Measurements from ENCODE around the gene ALDH1A1. TPM values are rescaled to one million over a fixed set of nuclear protein-coding genes. Genes with fewer than 3 reads are reported as not detected.

ALDH1A1 gene
- total RNA-seq, 4 donors from 2014 or later, result 2.9 to 56.6 (median 27.5) TPM

DNA sequence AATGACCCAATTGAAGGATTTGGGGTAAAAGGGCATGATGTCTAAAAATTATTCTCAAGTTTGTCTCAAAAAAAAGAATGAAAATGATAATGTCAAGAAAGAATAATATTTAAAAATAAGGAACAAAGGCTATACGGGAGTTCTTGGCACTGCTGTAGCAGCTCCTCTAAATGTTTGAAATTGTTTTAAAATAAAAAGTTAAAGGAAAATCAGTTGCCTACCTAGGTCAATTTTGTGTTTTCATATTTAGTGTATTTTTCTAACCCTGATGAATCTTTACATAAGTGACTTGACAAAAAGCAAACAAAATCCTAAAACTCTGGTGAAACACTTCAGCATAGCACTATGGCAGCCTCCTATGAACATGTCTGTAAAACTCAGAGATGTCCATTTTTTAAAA lies 56.4 kb downstream of the ALDH1A1 start:
- no peak for DNase-seq
- H3K9me3 ChIP-seq, result no peaks in the 10 kb centered on the region
- H3K27ac ChIP-seq, result no peak overlapping the region
- no peak overlapping the region for H3K4me3 ChIP-seq
- intact Hi-C loops (cut with DNase I), result no loop called here
- no peaks in the 10 kb centered on the region for H3K4me1 ChIP-seq
- no peaks in the 10 kb centered on the region for H3K36me3 ChIP-seq
- TF ChIP-seq, protein P1, sequence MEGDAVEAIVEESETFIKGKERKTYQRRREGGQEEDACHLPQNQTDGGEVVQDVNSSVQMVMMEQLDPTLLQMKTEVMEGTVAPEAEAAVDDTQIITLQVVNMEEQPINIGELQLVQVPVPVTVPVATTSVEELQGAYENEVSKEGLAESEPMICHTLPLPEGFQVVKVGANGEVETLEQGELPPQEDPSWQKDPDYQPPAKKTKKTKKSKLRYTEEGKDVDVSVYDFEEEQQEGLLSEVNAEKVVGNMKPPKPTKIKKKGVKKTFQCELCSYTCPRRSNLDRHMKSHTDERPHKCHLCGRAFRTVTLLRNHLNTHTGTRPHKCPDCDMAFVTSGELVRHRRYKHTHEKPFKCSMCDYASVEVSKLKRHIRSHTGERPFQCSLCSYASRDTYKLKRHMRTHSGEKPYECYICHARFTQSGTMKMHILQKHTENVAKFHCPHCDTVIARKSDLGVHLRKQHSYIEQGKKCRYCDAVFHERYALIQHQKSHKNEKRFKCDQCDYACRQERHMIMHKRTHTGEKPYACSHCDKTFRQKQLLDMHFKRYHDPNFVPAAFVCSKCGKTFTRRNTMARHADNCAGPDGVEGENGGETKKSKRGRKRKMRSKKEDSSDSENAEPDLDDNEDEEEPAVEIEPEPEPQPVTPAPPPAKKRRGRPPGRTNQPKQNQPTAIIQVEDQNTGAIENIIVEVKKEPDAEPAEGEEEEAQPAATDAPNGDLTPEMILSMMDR (IDR thresholded peaks at IDR 0.05), result no peak
- H3K27me3 ChIP-seq, result no peaks in the 10 kb centered on the region
- 89 to 93% methylated on average over 1 of the region's 1 CpG for WGBS, 2 donors

DNA sequence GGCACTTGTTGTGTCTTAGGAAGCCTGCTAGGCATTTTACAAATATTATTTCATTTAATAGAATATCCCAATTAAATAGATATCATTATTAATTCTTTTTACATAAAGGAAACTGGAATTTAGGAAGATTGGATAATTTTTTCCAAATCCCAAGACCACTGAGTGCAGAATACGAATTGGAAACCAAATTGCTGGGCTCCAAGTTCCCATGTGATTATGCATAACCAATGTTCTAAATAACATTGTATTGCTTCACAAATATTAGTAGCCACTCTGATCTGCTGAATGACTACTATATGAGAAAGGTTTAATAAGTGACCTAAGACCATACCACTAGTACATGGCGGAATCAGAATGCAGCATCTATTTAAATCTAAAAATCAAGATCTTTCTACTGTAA lies 57.7 kb downstream of the ALDH1A1 start:
- Histone ChIP-seq H3K27ac (no peak overlapping the region), H3K9me3 (no peaks in the 10 kb centered on the region), H3K27me3 (no peaks in the 10 kb centered on the region), H3K4me3 (no peak overlapping the region), H3K4me1 (no peaks in the 10 kb centered on the region), H3K36me3 (no peaks in the 10 kb centered on the region)
- WGBS, 2 donors, result 81 to 98% methylated on average over 2 of the region's 2 CpGs
- no peak for DNase-seq
- TF ChIP-seq POLR2A (IDR thresholded peaks at IDR 0.05), result no peak
- TF ChIP-seq, protein P1 (IDR thresholded peaks at IDR 0.05), result no peak
- intact Hi-C loops (cut with DNase I), result no loop called here

DNA sequence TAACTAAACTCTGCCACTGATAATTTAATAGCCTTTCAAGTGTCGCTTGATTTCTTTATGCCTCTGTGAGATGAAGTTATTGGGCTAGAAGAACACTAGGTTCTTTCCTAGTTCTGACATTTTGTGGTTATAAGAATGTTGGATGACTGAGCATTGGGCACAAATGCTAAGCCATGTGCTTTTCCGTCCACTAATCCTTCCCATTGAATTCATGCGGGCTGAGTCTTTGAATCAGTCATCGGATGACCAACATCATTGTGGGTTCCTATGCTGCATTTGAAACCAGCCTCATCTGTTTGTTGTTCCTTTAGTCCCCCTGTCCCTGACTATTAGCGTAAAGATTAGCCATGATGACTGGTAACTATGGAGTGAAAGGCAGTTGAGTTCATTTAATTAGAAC lies 58.5 kb downstream of the ALDH1A1 start:
- Histone ChIP-seq H3K4me1 (no peaks in the 10 kb centered on the region), H3K4me3 (no peak overlapping the region), H3K27ac (no peak overlapping the region), H3K9me3 (no peaks in the 10 kb centered on the region), H3K36me3 (no peaks in the 10 kb centered on the region), H3K27me3 (no peaks in the 10 kb centered on the region)
- 81 to 88% methylated on average over 4 to 5 of the region's 5 CpGs for WGBS, 2 donors
- TF ChIP-seq POLR2A (IDR thresholded peaks at IDR 0.05), result no peak
- TF ChIP-seq, protein P1 (IDR thresholded peaks at IDR 0.05), result no peak
- DNase-seq, result no peak
- intact Hi-C loops (cut with DNase I), result no loop called here

DNA sequence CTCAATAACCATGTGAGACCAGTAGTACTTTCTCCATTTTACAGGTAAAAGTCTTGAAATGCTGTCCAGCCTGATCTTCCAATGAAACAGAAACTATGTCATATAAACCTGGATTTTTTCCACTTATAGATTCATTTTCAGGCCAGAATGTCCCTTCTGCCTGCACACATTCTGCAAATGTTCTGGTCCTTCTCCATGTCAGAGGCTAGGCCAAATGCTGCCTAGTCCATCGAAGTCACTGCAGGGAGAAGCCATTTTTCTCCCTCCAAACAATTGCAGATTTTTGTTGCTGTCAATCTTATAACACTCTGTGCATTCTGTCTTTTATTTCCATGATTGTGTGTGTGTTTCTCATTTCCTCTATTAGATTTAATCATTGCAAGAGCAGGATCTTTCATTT lies 59.4 kb downstream of the ALDH1A1 start:
- Histone ChIP-seq H3K36me3 (no peaks in the 10 kb centered on the region), H3K27ac (no peak overlapping the region), H3K9me3 (no peaks in the 10 kb centered on the region), H3K4me3 (no peak overlapping the region), H3K27me3 (no peaks in the 10 kb centered on the region), H3K4me1 (no peaks in the 10 kb centered on the region)
- intact Hi-C loops (cut with DNase I), result no loop called here
- no peak for TF ChIP-seq POLR2A (IDR thresholded peaks at IDR 0.05)
- TF ChIP-seq, protein P1 (IDR thresholded peaks at IDR 0.05), result no peak
- WGBS, 2 donors, result 73 to 90% methylated on average over 1 of the region's 1 CpG
- DNase-seq, result no peak

DNA sequence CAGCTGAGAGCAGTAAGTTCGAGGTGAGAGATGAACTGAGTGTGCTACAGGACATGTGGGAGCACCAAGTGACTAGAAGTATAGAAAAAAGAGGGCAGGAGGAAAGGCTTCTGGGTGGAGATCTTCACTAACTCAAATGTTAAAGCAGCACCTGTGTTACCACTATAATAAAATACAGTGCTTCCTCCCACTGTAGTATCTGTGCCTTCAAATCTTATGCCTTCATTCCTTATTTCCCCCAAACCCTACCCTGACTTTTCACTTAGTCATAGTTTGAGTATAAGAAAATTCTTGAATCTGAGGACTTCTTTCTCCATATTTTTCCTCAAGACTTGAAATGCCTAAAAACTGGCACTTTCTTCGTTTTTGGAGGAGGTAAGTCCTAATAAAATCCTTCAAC lies 61.8 kb downstream of the ALDH1A1 start:
- 63 to 71% methylated on average over 2 of the region's 2 CpGs for WGBS, 2 donors
- Histone ChIP-seq H3K27ac (no peak overlapping the region), H3K4me3 (no peak overlapping the region), H3K4me1 (no peaks in the 10 kb centered on the region), H3K36me3 (no peaks in the 10 kb centered on the region), H3K27me3 (no peaks in the 10 kb centered on the region), H3K9me3 (no peaks in the 10 kb centered on the region)
- intact Hi-C loops (cut with DNase I), result no loop called here
- DNase-seq, result no peak
- TF ChIP-seq, protein P1 (IDR thresholded peaks at IDR 0.05), result no peak
- TF ChIP-seq POLR2A (IDR thresholded peaks at IDR 0.05), result no peak

Measured in esophagus squamous epithelium (tissue), 5 donors.